Chondrocyte (in vitro differentiated cells): ENCODE data around the gene RCAN2. TPM values are rescaled to one million over a fixed set of nuclear protein-coding genes. Genes with fewer than 3 reads are reported as not detected.

Source experiments
- DNase-seq: peaks from one replicate; pipeline ENCODE4 v3.0.0; 2021; ENCODE audit warnings: mixed read lengths, low spot score
- H3K27ac Mint-ChIP-seq: one replicate; pipeline ENCODE4 v1.8.0; 2021; ENCODE audit warnings: mild to moderate bottlenecking, moderate library complexity, mixed read lengths; ENCODE audit not compliant: unreplicated experiment
- H3K27me3 Mint-ChIP-seq: 2 replicates; pipeline ENCODE4 v1.8.0; 2021; ENCODE audit warnings: low read depth, mixed read lengths
- H3K36me3 Mint-ChIP-seq: 2 replicates; pipeline ENCODE4 v1.8.0; 2021; ENCODE audit warnings: low read depth, mixed read lengths
- H3K4me1 Mint-ChIP-seq: 2 replicates; pipeline ENCODE4 v1.8.0; 2021; ENCODE audit warnings: low read depth, mild to moderate bottlenecking, mixed read lengths
- H3K4me3 Mint-ChIP-seq: one replicate; pipeline ENCODE4 v1.8.0; 2021; ENCODE audit warnings: mild to moderate bottlenecking, moderate library complexity, mixed read lengths; ENCODE audit not compliant: unreplicated experiment
- H3K9me3 Mint-ChIP-seq: 2 replicates; pipeline ENCODE4 v1.8.0; 2021; ENCODE audit warnings: low read depth, mixed read lengths
- CTCF ChIP-seq: fragments of 200-600 bp; sonication (generic); IDR thresholded peaks from 2 replicates; pipeline ENCODE4 v1.5.0; 2021; ENCODE audit warnings: antibody characterized with exemption, mild to moderate bottlenecking, moderate library complexity
- total RNA-seq: library from RNA; stranded (reverse); gene quantifications from 3 replicates; pipeline ENCODE4 v1.2.1, GENCODE V29; 2021

The RCAN2 gene
- total RNA-seq, 1 donor from 2014 or later, result 23.8 TPM

GRCh38 chr6:46465294-46466165, 25.7 kb downstream of the RCAN2 start:
- no peak for TF ChIP-seq CTCF
- DNase-seq, result no peak
- peaks cover 5% of the 10 kb centered on the region for H3K9me3 Mint-ChIP-seq
- H3K4me1 Mint-ChIP-seq, result peaks cover 12% of the 10 kb centered on the region
- H3K36me3 Mint-ChIP-seq, result peaks cover 5% of the 10 kb centered on the region
- no peak overlapping the region for H3K4me3 Mint-ChIP-seq
- H3K27ac Mint-ChIP-seq, result no peak overlapping the region
- H3K27me3 Mint-ChIP-seq, result no peaks in the 10 kb centered on the region

GRCh38 chr6:46456297-46456696, 35.0 kb downstream of the RCAN2 start:
- Mint-ChIP-seq H3K27me3 (no peaks in the 10 kb centered on the region), H3K4me1 (peaks cover 24% of the 10 kb centered on the region), H3K27ac (no peak overlapping the region), H3K9me3 (no peaks in the 10 kb centered on the region), H3K4me3 (no peak overlapping the region), H3K36me3 (peaks cover 5% of the 10 kb centered on the region)
- DNase-seq, result no peak
- no peak for TF ChIP-seq CTCF

- Mint-ChIP-seq H3K27ac (no peak overlapping the region), H3K4me3 (no peak overlapping the region), H3K4me1 (peaks cover 24% of the 10 kb centered on the region), H3K27me3 (no peaks in the 10 kb centered on the region), H3K9me3 (peaks cover 8% of the 10 kb centered on the region), H3K36me3 (peaks cover 10% of the 10 kb centered on the region)
- TF ChIP-seq CTCF, result no peak
- DNase-seq, result no peak
Measured at GRCh38 chr6:46454691-46455090, 36.6 kb downstream of the RCAN2 start.

GRCh38 chr6:46453741-46454316, 37.4 kb downstream of the RCAN2 start:
- no peak for DNase-seq
- peak overlapping the region; percentile 26 for H3K4me3 Mint-ChIP-seq

More at GRCh38 chr6:46453741-46454316, 37.4 kb downstream of the RCAN2 start:
- peaks cover 11% of the 10 kb centered on the region for H3K9me3 Mint-ChIP-seq
- peak overlapping the region; percentile 42 for H3K27ac Mint-ChIP-seq
- no peak for TF ChIP-seq CTCF
- H3K27me3 Mint-ChIP-seq, result no peaks in the 10 kb centered on the region
- peaks cover 12% of the 10 kb centered on the region for H3K36me3 Mint-ChIP-seq
- H3K4me1 Mint-ChIP-seq, result peaks cover 24% of the 10 kb centered on the region
